ENCODE results near the gene SLF2.
"Not testable (repeated sequence)": the region's sequence is repeated elsewhere in the genome, so short reads cannot be mapped to it uniquely, and the experiment has no call there.

SLF2 gene

DNA sequence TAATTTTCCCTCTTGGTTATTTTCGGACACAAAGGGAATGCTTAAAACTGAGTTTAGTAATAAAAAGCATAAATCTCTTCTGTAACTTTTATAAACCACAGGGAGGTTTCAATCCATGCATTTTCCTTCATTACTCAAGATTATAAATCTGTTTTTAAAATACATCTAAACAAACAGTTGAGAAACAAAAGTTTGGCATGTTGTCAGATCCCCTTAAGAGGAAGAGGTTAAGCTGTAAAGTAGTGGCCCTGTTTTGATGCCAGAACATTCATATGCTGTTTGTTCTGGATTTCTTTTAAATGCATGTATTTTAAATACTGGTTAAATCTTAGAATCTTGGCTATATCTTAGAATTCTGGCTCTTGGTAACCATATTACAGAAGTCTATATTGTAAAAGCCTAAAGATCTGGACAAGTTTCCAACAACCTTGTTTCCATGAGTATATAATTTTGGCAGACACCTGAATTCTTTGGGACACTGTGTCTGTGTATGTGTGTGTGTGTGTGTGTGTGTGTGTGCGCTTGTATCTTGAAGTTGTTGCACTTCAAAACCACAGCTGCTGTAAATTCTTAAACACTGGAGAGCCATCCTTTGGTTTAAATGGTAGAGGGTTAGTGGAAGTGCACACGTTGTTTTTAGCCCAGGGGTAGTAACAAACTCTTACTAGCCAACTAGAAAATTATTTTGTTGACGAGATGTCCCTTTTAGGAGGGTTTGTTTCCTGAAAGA lies 49.8 kb downstream of the SLF2 start:
- DNase-seq: no peak

- DNase-seq: no peak
Observed at GRCh38 chr10:100963826-100964225, 51.1 kb downstream of the SLF2 start.

DNA sequence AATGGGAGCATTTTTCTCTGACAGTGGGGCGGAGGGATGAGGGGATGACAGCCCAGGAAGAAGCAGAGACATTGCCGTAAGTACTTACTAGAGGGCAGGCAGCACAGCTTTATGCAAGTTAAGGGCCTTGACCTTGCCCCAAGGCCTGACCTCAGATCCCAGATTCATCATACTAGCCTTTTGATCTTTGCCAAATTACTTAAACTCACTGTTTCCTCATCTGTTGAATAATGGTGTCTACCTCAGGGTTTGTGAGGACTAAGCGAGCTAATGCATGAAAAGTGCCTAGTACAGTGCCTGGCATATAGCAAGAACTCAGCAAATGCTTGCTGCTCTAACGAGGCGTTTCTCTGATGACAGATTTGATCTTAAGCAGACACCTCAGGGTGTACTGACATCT lies 53.1 kb downstream of the SLF2 start:
- DNase-seq: no peak

- no peak for DNase-seq
Observed at GRCh38 chr10:100966887-100967286, 54.1 kb downstream of the SLF2 start.

- no peak for DNase-seq
Observed at GRCh38 chr10:100967332-100967731, 54.6 kb downstream of the SLF2 start.

- DNase-seq: no peak
Observed at GRCh38 chr10:100968062-100968736, 55.4 kb downstream of the SLF2 start.

DNA sequence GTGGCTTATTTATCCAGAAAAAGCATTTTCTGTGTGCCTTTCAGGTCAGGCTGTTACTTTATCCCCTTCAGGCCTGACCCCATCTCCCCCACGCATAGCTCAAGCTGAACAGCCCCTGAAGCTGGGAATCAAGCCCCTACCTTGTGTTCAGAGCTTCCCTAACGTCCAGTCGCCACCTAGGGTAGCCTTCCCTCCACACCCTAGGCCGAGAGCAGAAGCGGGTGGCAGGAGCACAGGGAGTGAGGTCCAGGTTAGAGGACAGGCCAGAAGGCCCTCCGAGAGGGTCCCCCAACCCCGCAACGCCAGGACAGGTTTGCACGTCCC lies 56.1 kb downstream of the SLF2 start:
- DNase-seq: no peak

DNA sequence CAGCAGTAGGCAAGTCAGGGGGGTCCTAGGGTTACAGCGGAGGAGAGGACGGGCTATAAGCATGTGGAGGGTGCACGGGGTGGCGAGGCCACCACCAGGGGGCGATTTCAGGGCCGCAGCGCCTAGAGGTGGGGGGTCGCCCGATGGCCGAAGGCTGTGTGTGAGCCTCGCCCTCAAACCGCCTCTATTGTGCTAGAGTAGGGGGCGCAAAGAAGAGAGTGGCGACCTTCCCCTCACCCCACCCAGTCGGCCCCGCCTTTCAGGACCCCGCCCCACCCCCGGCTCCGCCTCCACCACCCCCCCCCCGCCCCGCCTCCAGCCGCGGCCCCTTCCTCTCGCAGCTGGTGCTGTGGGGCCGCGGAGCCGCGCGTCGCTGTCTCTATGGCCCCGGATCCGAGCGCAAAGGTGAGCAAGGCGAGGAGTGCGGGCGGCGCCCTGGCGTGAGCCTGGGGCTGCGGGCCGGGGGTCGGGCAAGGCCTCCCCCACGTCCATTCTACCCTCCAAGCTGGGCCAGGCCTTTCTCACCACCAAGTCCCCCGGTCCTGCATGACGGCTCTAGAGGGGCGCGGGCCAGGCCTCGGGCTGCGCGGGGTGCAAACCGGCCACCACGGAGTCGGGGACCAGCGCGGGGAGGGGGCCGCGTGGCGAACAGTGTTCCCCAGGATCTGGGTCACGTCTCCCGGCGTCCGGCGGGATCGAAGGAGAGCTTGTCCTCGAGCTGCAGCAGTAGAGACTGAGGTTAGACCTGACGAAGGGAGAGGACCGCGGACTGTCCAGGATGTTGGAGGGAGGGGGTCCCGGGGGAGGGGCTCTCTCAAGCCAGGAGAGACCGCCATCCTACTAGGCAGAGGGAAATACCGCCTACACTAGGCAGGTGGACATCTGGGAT lies 56.7 kb downstream of the SLF2 start, which contains the start of gene SEMA4G:
TSS of gene SEMA4G (plus strand) at position 318 of the 889 bp plus-strand sequence. CDS start 3,409 bp downstream, outside the sequence.
- peak; percentile 77 for DNase-seq

DNA sequence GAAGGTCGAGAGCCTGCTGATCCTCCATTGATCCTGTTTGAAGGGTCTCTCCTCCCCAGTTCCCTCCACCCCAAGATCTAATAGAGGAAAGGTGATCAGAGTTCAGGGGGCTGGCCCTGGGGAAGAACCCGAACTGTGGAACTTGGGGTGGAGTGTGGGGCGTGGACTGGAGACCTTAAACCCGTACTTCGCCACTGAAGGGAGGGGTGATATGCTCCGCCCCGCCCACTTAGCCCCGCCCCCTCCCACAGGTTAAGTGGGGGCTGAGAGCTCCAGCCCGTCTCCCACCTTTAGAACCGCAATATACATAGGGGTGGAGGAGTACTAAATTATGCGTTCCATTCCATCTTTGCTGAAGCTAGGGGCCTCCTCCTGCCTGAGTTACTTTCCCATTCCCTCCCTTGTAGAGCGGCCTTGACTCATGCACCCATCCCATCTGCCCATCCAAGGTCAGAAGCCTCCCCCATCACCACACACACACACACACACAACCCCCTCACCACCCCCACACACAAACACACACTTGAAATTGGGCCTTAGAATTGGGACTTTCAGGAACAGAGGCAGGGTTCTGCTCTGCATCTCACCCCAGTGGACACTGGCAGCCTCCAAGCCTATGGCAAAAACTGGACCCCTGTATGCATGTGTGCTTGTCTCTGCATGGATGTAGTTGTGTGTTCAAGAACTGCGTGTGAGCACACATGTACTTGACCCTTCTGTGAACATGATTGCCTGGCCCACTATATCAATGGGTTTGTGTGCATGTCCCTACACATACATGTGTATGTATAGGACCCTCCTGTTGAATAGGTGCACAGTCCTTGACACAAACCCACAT lies 57.5 kb downstream of the SLF2 start:
- DNase-seq: no peak

DNA sequence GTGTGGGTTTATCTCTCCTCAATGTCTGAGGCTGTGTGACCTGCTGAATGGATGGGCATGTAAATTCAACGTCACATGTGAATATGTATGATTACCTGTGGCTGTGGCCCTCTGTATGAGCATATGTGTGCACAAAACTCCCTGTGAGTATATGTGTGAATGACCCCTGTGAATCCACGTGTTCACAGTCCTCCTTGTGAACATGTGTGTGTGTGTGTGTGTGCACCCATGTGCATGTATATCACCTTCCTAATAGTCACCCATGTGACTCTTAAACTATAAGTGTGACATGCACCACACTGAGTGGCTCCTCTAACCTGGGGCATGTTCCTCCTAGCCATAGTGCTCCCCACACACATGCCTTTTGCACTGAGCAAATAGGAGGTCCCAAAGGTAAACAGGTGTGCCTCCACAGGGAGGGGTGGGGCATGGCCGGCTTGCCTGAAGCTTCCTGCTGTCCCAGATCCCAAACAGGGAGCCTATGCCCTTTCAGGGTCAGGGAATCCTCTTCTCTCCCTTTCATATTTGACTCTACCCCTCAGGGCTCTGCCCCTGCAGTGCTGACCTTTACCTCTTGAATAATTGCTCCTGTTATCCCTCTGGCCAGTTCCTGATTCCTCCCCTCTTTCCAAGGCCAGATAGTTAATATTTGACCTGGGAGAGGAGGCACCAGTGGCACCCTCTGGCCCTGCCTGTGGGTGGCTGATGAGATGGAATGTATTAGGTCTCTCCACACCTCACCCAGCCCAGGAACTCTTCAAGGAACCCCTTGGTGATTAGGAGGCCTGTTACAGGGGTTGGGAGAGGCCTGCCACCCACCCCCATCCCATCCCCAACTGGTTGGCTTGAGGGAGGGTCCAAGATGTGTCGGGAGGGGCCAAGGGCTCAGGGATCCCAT lies 58.4 kb downstream of the SLF2 start:
- peak; percentile 26 for DNase-seq

- no peak for DNase-seq
Observed at GRCh38 chr10:100972115-100972903, 59.5 kb downstream of the SLF2 start.

- DNase-seq: no peak
Observed at GRCh38 chr10:100972904-100973535, 60.3 kb downstream of the SLF2 start.

- not testable (repeated sequence) for DNase-seq
Observed at GRCh38 chr10:100975397-100975796, 62.6 kb downstream of the SLF2 start.

DNA sequence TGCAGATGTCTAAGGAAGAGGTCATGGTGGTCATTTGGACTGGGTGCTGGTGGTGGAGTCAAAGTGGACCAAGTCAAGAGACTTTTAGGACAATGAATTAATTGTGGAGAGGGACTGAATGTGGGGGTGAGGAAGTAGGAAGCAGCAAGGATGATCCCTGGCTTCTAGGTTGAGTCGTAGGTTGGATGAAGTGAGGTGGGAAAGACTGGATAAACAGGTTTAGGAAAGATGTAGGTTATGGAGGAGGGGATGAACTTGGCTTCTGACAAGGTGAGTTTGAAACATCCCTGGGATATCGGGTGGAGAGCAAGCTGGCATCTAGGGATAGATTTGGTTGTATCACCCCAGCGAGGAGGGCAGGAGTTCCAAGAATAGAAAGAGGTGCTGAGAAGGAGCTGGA lies 64.1 kb downstream of the SLF2 start:
- no peak for DNase-seq

GRCh38 chr10:100977436-100977835 lies 64.7 kb downstream of the SLF2 start:
- no peak for DNase-seq

DNA sequence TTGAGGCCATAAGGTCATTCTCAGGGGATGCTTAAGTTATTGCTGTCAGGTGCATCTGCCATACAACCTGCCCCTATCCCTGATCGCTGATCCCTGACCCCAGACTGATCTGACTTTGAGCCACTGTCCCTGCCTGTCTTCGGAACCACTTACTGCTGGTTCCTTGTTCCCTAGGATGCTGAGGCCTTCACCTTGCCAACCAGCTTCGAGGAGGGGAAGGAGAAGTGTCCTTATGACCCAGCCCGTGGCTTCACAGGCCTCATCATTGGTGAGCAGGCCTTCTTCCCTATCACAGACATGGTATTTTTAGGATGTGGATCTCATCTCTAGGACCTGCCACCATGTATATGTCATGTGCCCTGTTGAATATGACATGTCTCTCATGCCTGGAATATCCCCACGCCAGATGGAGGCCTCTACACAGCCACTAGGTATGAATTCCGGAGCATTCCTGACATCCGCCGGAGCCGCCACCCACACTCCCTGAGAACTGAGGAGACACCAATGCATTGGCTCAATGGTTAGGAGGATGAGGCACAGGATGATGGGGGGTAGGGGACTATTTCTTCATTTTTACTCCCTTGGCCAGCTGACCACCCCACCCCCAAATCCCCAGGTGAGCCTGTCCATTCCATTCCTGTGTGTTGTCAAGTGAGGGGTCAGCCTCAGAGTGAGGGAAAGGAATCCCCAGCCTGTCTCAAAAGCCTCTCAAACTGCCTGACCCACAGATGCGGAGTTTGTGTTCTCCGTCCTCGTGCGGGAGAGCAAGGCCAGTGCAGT lies 65.5 kb downstream of the SLF2 start:
- no peak for DNase-seq

GRCh38 chr10:100978901-100979195 lies 66.1 kb downstream of the SLF2 start:
- no peak for DNase-seq

DNA sequence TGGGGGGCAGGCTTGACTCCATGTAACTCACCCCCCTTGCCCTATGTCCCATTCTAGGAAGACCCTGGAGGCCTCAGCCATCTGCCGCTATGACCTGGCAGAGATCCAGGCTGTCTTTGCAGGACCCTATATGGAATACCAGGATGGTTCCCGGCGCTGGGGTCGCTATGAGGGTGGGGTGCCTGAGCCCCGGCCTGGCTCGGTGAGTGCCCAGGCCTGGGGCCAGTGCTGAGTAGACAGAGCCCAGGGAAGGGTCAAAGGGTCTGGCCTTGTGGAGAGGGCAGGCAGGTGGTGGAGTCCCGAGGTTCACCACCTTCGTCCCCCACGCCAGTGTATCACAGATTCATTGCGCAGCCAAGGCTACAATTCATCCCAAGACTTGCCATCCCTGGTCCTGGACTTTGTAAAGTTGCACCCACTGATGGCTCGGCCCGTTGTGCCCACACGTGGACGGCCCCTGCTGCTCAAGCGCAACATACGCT lies 67.1 kb downstream of the SLF2 start:
- DNase-seq: no peak

GRCh38 chr10:100980311-100980710 lies 67.5 kb downstream of the SLF2 start:
- no peak for DNase-seq

All from right kidney (tissue), 1 donor.